ENCODE results near the gene ESAM. TPM values are rescaled to one million over a fixed set of nuclear protein-coding genes. Genes with fewer than 3 reads are reported as not detected.

Gene ESAM
- total and polyA plus RNA-seq, 10 of the 15 experiments (the other 5 are each of a cell fraction or from before 2014, with no cell fraction given), result 2.7 to 43.6 (median 19.5) TPM

DNA sequence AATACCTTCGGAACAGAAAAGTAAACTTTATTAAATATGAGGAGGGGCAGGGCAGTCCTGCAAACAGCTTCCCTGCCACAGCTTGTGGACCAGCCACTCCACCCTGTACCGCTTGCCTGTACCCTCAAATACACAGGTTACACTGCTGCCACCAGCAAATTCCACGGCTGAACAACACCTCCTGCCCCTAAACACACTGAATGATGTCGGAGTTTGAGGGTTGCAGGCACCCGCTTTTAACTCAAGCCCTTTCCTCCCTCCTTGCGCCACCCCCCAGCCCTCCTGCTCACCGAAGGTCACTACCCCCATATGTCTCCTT, 14.0 kb downstream of the ESAM start:
- in situ Hi-C loops (cut with MboI), result no loop called here
- no TSS peak for BruUV-seq (replicated peaks)
- TF ChIP-seq BRCA1 (IDR thresholded peaks at IDR 0.05; ENCODE audit: low read depth, low read length) (no peak), YY1 (IDR thresholded peaks at IDR 0.05; ENCODE audit: low read depth, low read length) (no peak), CBX3 (IDR thresholded peaks at IDR 0.05; ENCODE audit: borderline replicate concordance, low read depth) (no peak), SRF (IDR thresholded peaks at IDR 0.05; ENCODE audit: low read depth in 2 of 2, low read length in 2 of 2) (no peak), SIN3A (IDR thresholded peaks at IDR 0.05; ENCODE audit: low read depth, low read length) (no peak), NR2F1 (conservative IDR thresholded peaks at IDR 0.05) (no peak), IKZF1 (conservative IDR thresholded peaks at IDR 0.05) (no peak), NFYB (IDR thresholded peaks at IDR 0.05; ENCODE audit: insufficient read depth, low read depth, low read length) (no peak), HDGF (IDR thresholded peaks at IDR 0.05) (no peak), ASH2L (IDR thresholded peaks at IDR 0.05; ENCODE audit: borderline replicate concordance, low read depth) (no peak), RB1 (IDR thresholded peaks at IDR 0.05; ENCODE audit: borderline replicate concordance) (no peak), ZBED1 (IDR thresholded peaks at IDR 0.05; ENCODE audit: borderline replicate concordance) (no peak), JUND (IDR thresholded peaks at IDR 0.05; ENCODE audit: low read depth, low read length) (no peak), SP1 (IDR thresholded peaks at IDR 0.05; ENCODE audit: low read depth, low read length) (no peak), EED (IDR thresholded peaks at IDR 0.05; ENCODE audit: low read depth) (no peak), FOXM1 (IDR thresholded peaks at IDR 0.05; ENCODE audit: low read depth, low read length) (no peak), STAT1 (conservative IDR thresholded peaks at IDR 0.05) (no peak)
- TF ChIP-seq, protein P1, sequence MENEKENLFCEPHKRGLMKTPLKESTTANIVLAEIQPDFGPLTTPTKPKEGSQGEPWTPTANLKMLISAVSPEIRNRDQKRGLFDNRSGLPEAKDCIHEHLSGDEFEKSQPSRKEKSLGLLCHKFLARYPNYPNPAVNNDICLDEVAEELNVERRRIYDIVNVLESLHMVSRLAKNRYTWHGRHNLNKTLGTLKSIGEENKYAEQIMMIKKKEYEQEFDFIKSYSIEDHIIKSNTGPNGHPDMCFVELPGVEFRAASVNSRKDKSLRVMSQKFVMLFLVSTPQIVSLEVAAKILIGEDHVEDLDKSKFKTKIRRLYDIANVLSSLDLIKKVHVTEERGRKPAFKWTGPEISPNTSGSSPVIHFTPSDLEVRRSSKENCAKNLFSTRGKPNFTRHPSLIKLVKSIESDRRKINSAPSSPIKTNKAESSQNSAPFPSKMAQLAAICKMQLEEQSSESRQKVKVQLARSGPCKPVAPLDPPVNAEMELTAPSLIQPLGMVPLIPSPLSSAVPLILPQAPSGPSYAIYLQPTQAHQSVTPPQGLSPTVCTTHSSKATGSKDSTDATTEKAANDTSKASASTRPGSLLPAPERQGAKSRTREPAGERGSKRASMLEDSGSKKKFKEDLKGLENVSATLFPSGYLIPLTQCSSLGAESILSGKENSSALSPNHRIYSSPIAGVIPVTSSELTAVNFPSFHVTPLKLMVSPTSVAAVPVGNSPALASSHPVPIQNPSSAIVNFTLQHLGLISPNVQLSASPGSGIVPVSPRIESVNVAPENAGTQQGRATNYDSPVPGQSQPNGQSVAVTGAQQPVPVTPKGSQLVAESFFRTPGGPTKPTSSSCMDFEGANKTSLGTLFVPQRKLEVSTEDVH (IDR thresholded peaks at IDR 0.05; ENCODE audit: low read depth, partially characterized antibody), result no peak
- Histone ChIP-seq H3K9me3 (replicated peaks; ENCODE audit: control insufficient read depth, insufficient read depth, low read length) (no peaks in the 10 kb centered on the region), H3K36me3 (ENCODE audit: control insufficient read depth in 2 of 2, insufficient read depth in 2 of 2, low read length in 1 of 2) (no peaks in the 10 kb centered on the region), H3K27ac (ENCODE audit: control insufficient read depth, insufficient read depth) (no peak overlapping the region), H3K27me3 (replicated peaks in 1 of 2; ENCODE audit: control insufficient read depth in 2 of 2, insufficient read depth in 2 of 2, low read length in 1 of 2) (no peaks in the 10 kb centered on the region), H4K20me1 (ENCODE audit: control insufficient read depth, insufficient read depth) (no peaks in the 10 kb centered on the region), H2AFZ (ENCODE audit: control insufficient read depth, low read depth, low read length) (no peak overlapping the region), H3K4me3 (no peak overlapping the region), H3K9ac (ENCODE audit: control insufficient read depth, insufficient read depth, low read length) (no peak overlapping the region), H3K79me2 (ENCODE audit: control insufficient read depth, insufficient read depth, low read length) (no peaks in the 10 kb centered on the region), H3K4me2 (ENCODE audit: control insufficient read depth, insufficient read depth) (no peak overlapping the region), H3K4me1 (ENCODE audit: control insufficient read depth, insufficient read depth, low read length) (peaks cover 4% of the 10 kb centered on the region; the same call in 1 of the 2 replicates)
- intact Hi-C loops (cut with micrococcal nuclease; ENCODE audit: unreplicated experiment), result no loop called here
- CTCF ChIA-PET, result interaction anchor here (1.2 to 12.2 kb wide), 5 partner anchors 14 to 78 kb away, joined by 3 to 202 read pairs (median 13); partner anchors contain the start of gene ESAM
- FAIRE-seq (no peak), DNase-seq (ENCODE audit: low read depth, low spot score) (no peak), ATAC-seq (no peak)
- POLR2A ChIA-PET, result no interaction called here
- SMC1A ChIA-PET (ENCODE audit: uncharacterized antibody, unreplicated experiment), result interaction anchor here (1.5 to 7.0 kb wide), 2 partner anchors 13 to 79 kb away, joined by 5 to 91 read pairs; partner anchors contain the start of gene ESAM
- 36% methylated on average over 7 of the region's 7 CpGs for WGBS (ENCODE audit: insufficient coverage, insufficient replicate concordance, low lambda C conversion rate, missing lambda C conversion rate)
- RAD21 ChIA-PET (ENCODE audit: unreplicated experiment), result interaction anchor here (2.5 kb wide), 1 partner anchor 89 kb away, joined by 9 read pairs; no protein-coding TSS in a partner anchor

All from GM12878 (cell line).